Fibroblast of skin of left biceps (primary cell): Measurements from ENCODE around the gene WDR53.
"Not testable (repeated sequence)": the region's sequence is repeated elsewhere in the genome, so short reads cannot be mapped to it uniquely, and the experiment has no call there.

ENCODE experiments used
- DNase-seq, 2 experiments: peaks; one replicate each; pipeline ENCODE4 v3.0.0-alpha.2; 2013; ENCODE audit warnings: low read depth in 2 of 2

The WDR53 gene

DNA sequence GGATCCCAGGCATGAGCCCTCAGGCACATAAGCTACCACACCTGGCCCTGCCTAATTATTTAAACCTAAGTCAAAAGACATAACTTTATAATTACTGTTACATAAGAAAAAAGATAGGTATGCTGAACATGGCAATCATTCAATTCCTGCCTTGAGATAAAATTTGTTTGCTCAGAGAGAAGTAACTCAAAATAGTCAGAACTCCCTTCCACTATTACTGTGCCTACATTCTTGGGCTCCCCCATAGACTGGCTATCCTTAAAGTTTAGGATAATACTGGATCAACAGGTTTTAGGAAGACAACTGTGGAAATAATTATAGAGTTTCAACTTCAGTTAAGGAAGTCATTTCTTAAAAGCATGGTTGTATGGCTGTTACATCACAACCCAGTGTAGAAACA lies 9.9 kb downstream of the WDR53 start:
- no peak for DNase-seq

DNA sequence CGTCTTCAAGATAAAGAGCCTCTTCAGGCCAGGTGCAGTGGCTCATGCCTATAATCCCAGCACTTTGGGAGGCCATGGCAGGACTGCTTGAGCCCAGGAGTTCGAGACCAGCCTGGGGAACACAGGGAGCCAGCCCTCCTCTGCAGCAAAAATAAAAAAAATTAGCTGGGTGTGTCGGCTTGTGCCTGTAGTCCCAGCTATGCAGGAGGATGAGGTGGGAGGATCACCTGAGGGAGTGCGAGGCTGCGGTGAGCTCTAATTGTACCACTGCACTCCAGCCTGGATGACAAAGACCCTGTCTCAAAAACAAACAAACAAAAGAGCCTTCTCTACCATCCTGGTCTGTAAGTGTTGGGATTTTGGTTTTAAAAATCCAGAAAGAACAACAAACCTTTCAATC lies 11.1 kb downstream of the WDR53 start:
- no peak for DNase-seq

DNA sequence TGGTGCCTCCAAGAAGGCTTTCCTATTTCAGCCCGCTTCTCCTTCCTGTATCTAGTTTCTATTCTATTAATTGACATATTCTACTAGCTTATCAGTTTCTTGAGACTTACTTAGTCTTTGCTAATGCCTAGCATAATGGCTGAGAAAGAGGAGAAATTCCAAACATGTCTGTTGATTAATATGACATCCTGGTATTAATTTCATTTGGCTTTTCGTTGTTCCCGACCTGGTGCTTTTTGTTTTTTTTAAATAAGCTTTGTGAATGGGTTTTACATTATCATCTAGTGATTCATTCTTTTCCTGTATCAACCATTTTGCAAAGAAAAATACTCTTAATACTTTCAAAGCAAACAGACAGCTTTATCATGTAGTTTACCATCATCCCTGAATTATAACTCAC lies 13.1 kb downstream of the WDR53 start:
- no peak for DNase-seq

DNA sequence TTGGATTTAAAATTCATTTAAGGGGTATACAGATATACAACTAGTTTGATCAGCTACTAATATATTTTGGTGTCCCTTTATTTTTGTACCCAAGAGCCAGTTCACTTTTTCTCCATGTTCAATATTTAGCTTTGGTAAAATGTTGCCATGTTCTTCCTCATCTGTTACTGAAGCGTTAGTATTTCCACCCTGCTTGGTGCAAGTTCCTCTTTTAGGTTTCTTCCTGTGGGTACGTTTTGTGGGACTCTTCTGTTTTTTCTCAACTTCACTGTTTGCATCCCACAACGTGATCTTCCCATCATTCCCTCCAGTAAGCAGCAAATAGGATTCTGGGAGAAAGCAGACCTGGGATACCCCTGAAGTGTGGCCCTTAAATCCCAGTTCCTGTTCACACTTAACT lies 14.1 kb downstream of the WDR53 start:
- no peak for DNase-seq

DNA sequence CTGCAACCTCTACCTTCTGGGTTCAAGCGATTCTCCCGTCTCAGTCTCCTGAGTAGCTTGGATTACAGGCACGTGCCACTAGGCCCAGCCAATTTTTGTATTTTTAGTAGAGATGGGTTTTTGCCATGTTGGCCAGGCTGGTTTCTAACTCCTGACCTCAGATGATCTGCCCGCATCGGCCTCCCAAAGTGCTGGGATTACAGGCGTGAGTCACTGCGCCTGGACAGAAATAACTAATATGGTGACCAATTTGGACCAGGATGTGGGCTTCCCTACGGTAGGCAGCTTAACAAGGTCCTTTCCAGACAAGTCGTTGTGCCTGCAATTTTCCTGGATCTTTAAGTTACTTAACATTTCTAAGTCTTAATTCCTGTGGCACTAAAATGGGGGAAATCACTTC lies 14.8 kb downstream of the WDR53 start:
- DNase-seq: no peak

DNA sequence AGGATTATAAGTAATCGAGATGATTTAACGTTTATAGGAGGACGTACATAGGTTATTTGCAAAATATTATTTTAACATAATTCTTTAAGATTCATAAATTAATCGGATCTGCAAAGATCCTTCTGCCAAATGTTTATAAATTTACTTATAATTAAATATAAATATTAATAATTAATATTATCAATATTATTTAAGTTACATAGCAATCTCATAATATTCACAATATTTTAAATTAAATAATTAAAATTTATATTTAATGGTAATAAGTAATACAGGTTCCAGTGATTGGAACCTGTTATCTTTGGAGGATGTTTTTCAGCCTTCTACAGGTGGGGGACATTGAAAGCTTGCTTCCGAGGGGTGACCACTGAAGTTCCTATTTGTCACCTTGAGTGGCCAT lies 16.1 kb downstream of the WDR53 start:
- DNase-seq: no peak

DNA sequence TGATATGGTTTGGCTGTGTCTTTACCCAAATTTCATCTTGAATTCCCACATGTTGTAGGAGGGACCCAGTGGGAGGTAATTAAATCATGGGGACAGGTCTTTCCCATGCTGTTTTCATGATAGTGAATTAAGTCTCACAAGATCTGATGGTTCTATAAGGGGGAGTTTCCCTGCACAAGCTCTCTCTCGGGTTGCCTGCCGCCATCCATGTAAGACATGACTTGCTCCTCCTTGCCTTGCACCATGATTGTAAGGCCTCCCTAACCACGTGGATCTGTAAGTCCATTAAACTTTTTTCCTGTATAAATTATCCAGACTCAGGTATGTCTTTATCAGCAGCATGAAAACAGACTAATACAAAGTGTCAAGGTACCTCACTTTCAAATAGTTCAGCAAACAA lies 18.2 kb downstream of the WDR53 start:
- not testable (repeated sequence) for DNase-seq

DNA sequence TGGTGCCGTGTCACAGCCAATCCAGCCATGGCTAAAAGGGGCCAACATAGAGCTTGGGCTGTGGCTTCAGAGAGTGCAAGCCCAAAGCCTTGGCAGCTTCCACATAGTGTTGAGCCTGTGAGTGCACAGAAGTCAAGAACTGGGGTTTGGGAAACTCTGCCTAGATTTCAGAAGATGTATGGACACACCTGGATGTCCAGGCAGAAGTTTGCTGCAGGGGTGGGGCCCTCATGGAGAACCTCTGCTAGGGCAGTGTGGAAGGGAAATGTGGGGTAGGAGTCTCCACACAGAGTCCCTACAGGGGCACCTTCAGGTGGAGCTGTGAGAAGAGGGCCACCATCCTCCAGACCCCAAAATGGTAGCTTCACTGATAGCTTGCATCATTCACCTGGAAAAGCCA lies 19.0 kb downstream of the WDR53 start:
- not testable (repeated sequence) for DNase-seq

DNA sequence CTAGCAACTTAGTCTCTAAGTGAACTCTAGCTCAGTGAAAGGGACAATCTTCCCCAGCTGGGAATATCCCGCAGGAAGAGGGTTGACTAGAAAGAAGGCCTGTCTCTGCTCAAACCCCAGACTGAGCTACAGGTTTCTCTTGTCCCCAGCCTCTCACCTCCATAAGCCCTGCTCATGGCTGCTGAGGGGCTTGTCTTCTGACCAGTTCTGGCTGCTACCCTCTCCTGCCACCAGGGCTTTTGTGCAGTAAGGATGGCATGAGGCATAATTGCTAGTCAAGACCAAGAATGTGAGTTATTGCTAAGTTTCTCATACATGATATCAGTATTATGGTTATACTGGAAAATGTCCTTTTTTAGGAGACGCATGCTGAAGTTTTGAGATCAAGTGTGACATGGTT lies 21.3 kb downstream of the WDR53 start:
- DNase-seq: no peak

DNA sequence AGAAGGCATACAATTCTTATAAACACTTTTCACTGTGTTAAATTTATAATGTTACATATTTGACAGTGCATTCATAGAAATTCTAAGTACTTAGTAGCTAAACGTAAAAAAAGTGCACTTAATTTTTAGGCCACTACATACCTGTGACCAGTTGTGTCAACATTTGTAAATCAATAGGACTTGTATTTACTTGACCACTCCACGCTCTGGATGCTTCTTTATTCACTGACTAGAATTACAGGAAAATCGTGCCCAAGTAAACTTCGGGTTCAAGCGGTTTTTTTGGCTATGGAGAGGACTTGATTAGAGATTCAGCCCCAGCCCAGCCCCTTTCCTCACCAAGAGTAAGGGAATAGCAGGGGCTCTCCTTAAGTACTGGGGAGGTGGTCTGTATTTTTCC lies 21.8 kb downstream of the WDR53 start:
- DNase-seq: no peak

DNA sequence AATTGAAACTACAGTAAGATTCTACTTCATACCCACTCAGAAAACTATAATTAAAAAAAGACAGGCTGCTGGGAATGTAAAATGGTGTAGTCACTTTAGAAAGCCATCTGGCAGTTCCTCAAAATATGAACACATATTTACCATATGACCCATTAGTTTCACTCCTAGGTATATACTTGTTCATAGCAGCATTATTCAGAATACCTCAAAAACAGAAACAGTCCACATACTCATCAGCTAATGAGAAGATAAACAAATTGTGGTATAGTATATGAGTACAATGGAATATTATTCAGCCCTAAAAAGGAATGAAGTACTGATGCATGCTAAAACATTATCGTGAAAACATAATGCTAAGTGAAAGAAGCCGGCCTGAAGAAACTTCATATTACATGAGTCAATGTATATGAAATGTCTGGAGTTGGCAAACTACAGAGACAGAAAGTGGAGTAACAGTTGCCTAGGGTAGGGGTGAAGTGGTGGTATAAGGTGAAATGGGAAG lies 23.8 kb downstream of the WDR53 start:
- DNase-seq: no peak

DNA sequence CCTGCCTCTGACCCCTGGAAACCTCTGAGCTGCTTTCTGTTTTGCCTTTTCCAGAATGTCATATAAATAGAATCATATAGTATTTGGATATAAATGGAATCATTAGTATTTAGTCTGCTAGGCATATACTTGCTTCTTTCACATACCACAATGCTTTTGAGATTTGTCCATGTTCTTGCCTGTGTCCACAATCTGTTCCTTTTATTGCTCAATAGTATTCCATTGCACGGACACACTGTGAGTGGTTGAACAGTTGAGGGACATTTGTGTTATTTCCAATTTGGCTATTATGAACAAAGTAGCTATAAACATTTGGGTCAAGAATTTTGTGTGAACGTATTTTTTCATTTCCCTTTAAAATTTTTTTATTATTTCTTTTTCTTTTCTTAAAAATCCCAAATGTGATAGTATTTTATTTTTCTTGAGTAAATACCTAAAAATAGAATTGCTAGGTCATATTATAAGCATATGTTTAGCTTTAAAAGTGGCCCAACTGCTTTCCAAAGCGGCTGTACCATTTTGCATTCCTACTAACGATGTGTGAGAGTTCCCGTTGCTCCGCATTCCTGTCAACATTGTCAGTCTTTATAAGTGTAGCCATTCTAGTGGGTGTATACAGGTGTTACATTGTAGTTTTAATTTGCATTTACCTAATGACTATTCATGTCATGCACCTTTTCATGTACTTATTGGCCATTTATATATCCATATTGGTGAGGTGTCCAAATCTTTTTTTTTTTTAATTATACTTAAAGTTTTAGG lies 26.5 kb downstream of the WDR53 start:
- no peak for DNase-seq

DNA sequence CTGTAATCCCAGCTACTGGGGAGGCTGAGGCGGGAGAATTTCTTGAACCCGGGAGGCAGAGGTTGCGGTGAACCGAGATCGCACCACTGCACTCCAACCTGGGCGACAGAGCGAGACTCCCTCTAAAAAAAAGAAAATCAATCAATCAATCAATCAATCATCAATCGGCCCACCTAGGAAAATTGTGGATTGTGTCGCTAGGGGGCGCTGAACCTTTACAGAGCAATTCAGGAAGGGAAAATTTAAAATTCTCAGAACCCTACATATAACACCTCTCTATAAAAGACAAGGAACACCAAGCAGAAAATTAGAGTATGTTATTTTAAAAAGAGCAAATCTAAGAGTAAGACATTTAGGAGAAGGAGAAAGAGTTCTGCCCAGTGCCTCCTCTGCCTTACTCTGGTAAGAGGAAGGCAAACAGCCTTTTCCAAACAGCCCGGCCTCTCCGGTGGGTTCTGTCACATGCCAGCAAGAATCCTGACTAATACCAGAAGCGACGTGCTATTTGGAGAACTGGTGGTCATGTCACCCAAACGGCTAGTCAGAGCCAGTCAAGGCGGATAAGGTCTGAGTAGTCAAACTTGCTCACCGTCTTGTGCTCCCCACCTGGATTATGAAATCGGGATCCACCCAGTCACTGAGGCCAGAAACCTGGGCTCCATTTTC lies 30.9 kb downstream of the WDR53 start:
- DNase-seq: no peak

DNA sequence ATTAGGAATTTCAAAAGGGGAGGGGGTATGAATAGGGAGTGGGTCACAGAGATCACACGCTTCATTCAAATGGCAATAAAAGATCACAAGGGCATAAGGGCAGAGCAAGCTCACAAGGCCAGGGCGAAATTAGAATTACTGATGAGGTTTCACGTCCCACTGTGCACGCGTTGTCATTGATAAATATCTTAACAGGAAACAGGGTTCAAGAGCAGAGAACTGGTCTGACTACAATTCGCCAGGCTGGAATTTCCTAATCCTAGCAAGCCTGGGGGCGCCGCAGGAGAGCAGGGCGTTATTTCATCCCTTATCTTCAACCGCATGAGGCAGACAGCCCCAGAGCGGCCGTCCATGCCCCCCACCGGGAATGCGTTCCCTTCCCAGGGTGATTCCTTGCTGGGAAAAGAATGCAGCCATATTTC lies 35.1 kb downstream of the WDR53 start:
- no peak for DNase-seq

DNA sequence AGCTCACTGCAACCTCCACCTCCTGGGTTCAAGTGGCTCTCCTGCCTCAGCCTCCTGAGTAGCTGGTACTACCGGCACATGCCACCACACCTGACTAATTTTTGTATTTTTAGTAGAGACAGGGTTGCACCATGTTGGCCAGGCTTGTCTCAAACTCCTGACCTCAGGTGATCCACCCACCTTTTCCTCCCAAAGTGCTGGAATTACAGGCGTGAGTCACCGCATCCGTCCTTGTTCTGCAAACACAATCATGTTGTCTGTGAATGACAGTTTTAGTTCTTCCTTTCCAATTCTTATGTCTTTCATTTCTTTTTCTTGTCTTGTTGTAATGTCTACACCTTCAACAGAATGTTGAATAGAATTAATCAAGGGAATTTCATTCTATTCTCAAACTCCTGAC lies 36.9 kb downstream of the WDR53 start:
- DNase-seq: no peak

DNA sequence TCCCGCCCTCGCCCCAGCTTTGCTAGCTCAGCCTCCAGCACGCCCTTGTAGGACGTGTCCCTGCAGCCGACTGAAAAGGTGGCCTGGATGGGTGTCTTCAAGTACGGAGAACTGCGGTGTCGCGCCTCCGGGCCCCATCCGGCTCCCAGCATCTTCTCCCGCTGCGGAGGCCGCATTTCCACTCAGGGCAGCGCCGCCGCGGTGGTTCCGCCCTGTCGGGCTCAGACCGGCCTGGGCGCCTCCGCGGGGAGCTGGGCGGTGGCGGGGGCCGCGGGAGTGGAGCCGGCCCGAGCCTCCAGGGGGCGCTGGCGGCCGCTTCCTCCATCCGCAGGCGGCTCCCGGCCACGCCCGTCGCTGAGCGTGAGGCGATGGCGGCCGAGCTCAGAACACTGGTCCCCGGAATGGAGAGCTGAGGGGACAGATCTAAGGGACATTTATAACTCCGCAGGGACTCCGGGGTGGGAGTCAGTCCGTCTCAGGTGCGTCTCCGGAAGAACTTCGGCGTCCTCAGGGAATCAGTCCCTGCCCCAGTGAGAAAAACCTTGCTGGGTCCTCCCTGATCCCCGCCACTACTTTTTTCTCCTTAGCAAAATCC lies 39.6 kb downstream of the WDR53 start:
- peak; percentile 17 to 28 for DNase-seq

DNA sequence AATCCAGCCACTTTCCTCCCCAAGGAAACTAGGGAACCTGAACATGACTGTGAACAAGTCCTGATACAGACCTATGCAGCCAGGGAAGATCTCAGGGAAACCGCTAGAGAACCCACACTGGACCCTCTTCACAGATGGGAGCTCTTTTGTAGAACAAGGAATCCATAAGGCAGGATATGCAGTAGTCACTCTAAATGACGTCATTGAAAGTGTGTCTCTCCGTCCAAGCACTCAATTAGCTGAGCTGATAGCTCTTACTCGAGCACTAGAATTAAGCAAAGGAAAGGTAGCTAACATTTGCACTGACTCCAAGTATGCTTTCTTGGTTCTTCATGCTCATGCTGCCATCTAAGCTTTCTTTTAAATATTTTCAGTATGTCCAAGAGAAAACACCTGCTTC lies 43.2 kb downstream of the WDR53 start:
- DNase-seq: no peak

DNA sequence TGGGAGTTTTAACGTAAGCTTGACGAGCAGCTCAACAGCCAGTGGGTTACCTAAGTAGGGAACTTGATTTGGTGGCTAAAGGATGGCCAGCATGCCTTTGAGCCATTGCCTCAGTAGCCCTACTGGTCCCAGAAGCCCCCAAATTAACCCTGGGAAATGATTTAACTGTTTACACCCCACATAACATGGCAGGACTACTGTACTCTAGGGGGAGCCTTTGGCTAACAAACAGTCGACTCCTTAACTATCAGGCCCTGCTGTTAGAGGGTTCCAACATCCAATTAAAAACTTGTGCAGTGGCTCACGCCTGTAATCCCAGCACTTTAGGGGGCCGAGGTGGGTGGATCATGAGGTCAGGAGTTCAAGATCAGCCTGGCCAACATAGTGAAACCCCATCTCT lies 43.8 kb downstream of the WDR53 start:
- DNase-seq: no peak

DNA sequence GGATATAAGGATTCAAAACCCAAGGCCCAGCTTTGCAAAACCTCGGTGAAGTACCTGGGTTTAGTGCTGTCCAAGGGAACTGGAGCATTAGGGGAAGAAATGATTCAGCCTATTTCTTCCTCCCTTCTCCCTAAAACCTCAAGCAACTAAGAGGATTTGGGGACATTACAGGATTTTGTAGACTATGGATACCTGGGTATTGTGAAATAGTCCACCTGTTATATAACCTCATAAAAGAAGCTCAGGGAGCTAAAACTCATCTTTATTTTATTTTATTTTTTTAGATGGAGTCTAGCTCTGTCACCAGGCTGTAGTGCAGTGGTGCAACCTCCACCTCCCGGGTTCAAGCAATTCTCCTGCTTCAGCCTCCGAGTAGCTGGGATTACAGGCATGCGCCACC lies 44.5 kb downstream of the WDR53 start:
- no peak for DNase-seq

DNA sequence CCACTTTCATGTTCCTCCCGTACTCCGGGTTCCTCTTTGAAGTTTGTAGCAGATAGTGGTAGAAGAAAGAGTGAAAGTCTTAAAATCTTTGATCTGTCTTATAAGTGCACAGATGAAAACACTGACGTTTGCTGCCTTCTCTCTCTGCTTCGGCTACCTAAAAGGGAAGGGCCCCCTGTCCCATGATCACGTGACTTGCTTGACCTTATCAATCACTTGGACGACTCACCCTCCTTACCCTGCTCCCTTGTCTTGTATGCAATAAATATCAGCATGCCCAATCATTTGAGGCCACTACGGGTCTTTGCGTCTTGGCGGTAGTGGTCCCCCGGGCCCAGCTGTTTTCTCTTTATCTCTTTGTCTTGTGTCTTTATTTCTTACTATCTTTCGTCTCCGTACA lies 47.1 kb downstream of the WDR53 start:
- DNase-seq: not testable (repeated sequence)

DNA sequence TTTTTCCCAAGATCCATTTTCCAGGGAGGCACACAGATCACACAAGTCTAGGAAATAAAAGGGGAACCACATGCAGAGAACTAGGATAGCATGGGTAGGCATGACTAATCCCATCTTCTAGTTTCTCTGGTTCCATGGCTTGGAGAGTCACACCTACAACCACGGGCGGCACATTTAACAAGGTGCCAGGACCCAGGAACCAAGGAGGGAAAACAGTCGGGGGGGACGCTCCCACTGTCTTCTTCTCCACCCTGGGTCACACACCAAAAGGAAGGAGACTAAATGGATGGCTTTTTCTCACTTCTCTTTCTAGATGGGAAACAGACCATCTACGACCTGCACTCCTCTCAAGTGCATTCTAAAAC lies 48.7 kb downstream of the WDR53 start:
- no peak for DNase-seq

DNA sequence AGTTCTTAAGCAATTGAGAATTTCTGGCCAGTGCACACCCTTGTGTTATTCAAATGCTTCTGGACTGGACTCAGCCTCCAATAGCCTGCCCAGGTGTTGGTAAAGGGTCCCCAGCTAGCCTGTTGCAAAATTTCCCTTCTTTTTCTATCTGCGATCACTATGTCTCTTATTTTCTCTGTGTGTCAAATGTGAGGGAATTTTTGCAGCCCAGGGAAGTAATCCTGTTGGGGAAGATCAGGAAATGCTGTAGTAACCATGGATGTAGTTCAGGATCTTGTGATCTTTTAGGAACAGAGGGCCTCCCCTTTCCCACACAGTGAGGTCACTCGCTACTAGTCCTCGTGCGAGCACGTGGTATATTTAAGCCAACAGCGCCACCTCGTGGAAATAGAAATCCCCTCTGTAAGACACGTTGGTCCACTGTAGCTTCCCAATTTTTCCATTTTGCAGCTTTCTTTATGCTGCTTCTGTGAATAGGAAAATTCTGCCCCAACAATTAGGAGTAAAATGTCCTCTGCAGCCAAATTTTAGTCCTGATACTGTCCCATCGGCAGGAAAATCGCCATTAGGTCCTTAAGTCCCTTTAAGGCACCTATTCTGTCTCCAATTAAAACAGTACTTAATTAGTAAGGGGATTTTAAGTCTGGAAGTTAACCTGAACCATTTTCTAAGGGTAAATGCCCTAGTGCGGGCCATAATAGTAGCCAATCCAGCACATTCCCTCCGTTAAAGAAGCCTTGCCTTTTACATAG lies 49.2 kb downstream of the WDR53 start:
- DNase-seq: no peak
